ENCODE measurements around the gene ROCK2.

Gene ROCK2

GRCh38 chr2:11309706-11310105, 34.7 kb downstream of the ROCK2 start:
- DNase-seq (ENCODE audit: low spot score), result no peak

DNA sequence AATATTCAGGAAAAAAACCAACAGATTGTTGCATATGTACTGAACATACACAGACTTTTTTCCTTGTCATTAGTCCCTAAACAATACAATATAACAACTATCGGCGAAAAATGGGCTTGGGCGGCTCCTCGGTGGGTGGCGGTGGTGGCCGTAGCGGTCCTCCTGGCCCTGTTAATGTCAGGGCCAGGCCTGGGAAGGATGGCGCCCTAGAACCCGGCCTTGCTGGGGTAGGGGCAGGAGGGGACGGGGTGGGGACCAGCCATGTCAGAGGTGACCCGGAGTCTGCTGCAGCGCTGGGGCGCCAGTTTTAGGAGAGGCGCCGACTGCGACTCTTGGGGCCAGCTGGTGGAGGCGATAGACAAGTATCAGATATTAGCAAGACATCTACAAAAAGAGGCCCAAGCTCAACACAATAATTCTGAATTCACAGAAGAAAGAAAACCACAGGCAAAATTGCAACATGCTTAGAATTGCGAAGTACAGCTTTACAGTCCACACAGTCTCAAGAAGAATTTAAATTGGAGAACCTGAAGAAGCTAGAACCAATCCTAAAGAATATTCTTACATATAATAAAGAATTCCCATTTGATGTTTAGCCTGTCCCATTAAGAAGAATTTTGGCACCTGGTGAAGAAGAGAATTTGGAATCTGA, 36.5 kb downstream of the ROCK2 start:
- DNase-seq (ENCODE audit: low spot score), result no peak

DNA sequence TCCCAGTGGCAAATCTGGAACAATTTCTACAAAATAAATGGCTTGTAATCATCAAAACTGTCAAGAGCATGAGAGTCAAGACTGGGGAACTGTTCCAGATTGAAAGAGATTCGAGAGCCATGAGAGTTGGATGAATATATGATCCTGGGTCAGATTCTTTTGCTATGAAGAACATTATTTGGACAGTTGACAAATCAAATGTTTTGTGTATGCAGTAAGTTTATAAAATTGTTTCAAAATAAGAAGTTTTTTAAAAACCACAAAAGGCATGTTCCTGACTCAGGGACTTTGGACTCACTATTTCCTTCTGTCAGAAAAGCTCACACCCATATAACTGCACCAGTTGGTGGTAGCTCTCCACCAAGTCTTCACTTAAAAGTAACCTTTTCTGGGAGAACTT, 38.5 kb downstream of the ROCK2 start:
- peak; percentile 65 for DNase-seq (ENCODE audit: low spot score)

- DNase-seq (ENCODE audit: low spot score), result no peak
Measured at GRCh38 chr2:11305338-11305737, 39.1 kb downstream of the ROCK2 start.

- DNase-seq (ENCODE audit: low spot score), result no peak
Measured at GRCh38 chr2:11304476-11304875, 40.0 kb downstream of the ROCK2 start.

DNA sequence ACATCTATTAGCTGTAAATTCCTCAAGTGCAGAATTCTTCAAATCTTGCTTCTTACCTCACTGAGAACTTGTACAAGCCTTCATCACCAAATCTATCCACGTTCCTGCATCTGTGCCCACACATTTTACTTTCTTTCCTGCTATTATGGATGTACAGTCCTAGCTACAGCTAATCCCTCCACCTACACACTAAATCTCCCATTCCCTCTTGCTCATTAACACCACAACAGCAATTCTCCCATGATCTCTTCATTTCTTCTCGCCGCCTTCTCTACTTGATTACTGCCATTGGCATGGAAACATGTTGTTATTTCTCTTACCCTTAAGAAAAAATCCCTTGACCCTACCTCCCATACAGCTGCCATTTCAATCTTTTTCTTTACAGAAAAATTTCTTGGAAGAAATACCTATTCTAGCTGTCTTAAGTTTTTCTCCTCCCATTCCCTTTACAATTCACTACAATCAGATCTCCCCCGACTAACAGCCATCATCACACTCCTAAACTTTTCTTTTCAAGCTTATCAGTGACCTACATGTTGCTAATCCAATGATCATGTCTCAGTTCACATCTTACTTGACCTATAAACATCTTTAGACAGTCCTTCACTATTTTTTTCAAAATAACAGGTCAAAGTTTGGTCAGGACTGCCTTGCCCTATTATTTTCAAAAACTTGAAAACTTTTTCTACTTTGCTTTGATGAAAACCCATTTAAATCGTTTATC, 41.0 kb downstream of the ROCK2 start:
- DNase-seq (ENCODE audit: low spot score), result no peak

DNA sequence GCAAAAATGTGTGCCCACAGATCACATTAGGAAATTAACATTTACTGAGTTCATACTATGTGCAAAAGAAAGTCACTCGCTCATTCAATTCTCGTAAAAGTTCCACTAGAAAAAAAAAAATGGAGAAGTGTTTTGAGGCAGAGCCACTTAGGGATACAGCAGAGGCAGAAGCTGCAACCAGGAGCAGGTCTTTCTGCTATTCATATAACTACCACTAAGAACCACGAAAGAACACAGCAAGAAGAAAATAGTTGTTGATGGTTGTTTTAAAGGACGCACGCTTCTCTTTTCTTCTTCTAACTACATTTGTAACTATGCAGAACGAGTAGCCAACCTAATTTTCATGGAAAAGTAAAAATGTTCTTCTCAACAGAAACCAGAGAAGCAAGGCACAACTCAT, 45.0 kb downstream of the ROCK2 start:
- no peak for DNase-seq (ENCODE audit: low spot score)

GRCh38 chr2:11298592-11298991, 45.8 kb downstream of the ROCK2 start:
- no peak for DNase-seq (ENCODE audit: low spot score)

GRCh38 chr2:11296401-11296800, 48.0 kb downstream of the ROCK2 start:
- DNase-seq (ENCODE audit: low spot score), result no peak

DNA sequence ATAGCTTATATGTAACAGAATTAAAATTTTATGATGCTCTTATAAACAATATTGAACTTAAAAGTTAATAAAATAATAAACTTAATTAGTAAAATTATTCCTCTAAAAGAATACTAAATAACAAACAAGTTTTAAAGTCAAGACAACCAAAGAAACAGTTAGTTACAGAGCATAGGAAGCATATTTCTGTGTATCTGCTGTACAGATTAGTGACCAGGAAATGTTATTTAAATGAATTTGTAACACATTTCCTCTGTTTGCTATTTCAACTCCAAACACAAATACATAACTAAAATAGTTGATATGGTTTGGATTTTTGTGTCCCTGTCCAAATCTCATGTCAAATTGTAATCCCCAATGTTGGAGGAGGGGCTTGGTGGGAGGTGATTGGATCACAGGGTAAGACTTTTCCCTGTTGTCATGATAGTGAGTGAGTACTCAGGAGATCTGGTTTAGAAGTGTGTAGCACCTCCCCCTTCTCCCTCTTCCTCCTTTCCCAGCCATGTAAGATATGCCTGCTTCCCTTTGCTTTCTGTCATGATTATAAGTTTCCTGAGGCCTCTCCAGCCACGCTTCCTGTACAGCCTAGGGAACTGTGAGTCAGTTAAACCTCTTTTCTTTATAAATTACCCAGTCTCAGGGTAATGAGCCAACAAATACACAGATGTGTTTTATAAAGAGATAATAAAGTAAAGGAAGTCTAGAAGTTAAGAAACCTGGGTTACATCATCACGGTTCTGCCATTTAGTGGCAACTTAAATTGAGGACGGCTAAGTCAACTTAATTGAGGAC, 51.8 kb downstream of the ROCK2 start:
- no peak for DNase-seq (ENCODE audit: low spot score)

DNA sequence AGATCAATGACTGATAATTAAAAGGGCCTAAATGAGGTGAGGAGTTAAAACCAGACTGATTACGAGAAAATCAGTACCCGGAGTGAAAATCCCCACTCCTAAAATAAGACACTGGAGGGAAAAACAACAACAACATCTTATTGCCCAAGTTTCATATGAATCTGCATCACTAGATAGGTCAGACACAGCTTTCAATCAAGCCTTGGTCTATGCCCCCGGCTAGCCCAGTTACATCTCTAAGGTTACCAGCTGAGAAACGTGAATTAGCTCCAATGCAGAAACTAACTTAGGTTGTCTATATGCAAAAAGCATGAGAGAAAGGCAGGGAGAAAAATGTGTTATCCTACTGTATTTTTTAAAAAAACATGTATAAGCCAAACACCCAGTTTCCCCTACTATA, 53.7 kb downstream of the ROCK2 start:
- DNase-seq (ENCODE audit: low spot score), result no peak

GRCh38 chr2:11290211-11290610, 54.2 kb downstream of the ROCK2 start:
- no peak for DNase-seq (ENCODE audit: low spot score)

DNA sequence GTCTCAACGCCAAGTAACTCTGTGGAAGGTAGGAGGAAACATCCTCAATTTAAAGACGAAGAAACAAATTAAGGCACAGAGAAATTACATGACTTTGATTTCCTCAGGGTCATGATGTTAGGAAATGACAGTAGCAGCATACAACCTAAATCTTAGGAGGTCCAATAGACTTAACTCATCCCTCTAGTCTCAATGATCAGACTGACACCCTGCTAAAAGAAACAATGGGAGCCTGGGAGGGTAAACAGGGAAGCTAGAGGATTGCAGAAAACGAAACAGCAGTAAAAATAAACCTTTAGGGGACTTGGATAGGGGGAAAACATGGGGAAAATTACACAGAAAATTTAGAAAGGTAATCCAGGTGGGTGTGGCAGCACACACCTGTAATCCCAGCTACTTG, 56.0 kb downstream of the ROCK2 start:
- DNase-seq (ENCODE audit: low spot score), result no peak

DNA sequence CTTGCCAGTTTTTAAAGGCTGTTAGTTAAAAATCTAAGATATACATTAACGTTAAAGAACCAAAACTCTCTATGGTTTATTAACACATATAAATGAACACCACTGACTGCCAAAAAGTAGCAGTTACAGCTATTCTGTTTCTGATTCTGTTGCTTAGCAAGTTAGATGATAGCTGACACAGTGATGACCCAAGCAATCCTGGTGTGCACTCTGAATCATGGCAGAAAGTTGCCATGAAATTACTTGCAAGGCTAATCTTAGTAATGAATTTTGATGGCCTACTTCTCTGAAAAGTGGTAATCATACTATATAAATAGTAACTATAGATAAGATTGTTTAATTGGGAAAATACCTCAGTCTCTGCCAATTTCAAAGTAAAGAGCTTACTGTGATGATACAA, 57.7 kb downstream of the ROCK2 start:
- peak; percentile 33 for DNase-seq (ENCODE audit: low spot score)

DNA sequence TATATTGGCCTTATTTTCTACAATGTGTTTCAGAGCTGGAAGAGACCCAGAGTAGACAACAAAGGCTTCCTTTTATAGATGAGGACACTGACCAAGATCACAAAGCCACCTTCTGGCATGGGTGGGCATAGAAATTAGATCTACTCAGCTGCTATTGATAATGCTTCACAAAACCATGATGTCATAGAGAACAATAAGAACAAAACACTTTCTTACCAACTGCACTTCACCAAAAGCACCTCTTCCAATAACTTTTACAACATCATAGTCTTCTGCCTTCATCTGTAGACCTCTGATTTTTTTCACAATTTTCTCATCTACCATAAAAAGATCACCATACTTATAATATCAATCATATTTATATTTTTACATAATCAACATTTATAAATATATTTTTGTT, 58.1 kb downstream of the ROCK2 start:
- DNase-seq (ENCODE audit: low spot score), result no peak

DNA sequence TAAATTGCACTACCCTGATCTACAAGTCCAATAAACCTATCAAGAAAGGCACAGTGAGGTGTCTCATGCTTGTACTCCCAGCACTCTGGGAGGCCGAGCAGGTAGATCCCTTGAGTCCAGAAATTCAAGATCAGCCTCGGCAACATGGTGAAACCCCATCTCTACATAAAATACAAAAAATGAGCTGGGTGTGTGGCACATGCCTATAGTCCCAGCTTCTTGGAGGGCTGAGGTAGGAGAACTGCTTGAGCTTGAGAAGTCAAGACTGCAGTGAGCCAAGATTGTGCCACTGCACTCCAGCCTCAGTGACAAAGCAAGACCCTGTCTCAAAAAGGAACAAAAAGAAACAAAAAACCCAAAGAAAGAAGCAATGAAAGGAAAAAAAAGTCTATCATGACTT, 58.9 kb downstream of the ROCK2 start:
- DNase-seq (ENCODE audit: low spot score), result no peak

DNA sequence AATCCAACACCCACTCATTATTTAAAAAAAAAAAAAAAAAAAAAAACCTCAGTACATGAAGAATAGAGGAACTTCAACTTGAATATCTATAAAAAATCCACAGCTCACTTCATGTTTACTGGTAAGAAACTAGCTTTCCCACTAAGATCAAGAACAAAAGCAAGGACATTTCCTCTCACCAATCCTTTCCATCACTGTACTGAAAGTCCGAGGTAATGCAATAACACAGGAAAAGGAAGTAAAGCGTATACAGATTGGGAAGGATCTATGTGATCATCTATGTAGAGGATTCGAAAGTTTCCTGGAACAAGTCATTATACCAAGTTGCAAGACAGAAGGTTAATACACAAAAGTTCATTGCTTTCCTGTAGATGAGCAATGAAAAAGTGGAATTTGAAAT, 63.2 kb downstream of the ROCK2 start:
- no peak for DNase-seq (ENCODE audit: low spot score)

- no peak for DNase-seq (ENCODE audit: low spot score)
Measured at GRCh38 chr2:11280713-11281112, 63.7 kb downstream of the ROCK2 start.

GRCh38 chr2:11279398-11279797, 65.0 kb downstream of the ROCK2 start:
- no peak for DNase-seq (ENCODE audit: low spot score)

DNA sequence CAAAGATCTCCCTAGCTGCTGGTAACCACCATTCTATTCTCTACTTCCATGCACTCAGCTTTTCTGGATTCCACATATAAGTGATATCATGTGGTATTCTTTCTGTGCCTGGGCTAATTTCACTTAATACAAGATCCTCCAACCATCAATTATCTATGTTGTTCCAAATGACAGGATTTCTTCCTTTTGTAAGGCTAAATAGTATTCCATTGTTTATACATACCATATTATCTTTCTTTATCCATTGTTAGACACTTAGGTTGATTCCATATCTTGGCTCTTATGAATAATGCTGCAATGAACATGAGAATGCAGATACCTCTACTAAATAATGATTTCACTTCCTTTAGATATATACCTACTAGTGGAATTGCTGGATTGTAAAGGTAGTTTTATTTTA, 66.2 kb downstream of the ROCK2 start:
- DNase-seq (ENCODE audit: low spot score), result no peak

- no peak for DNase-seq (ENCODE audit: low spot score)
Measured at GRCh38 chr2:11275910-11276309, 68.5 kb downstream of the ROCK2 start.

DNA sequence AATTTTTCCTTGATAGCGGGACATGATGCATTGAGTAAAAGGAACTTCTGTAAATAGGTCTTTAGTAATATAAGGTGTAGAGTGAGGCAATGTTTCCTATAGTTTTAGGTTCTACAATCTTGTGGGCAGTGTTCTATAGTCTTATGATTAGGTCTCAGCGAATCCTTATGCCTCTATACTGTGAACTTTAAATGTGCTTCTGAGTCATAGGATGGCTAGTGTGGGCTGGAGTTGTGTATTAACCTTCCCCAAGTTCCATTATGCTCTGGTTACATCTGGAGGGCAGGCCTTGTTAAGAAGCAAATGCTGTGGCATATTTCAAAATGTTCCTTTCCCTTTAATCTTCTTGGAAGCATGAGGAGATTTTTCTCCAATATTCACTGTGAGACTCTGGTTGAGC, 73.5 kb downstream of the ROCK2 start:
- DNase-seq (ENCODE audit: low spot score), result no peak

- no peak for DNase-seq (ENCODE audit: low spot score)
Measured at GRCh38 chr2:11267931-11268330, 76.5 kb downstream of the ROCK2 start.

Measured in hepatic stellate cell (primary cell).